HCT116 (cell line): Measurements from ENCODE around the gene TMPRSS9.

Experiments used
- CTCF ChIP-seq, 3 experiments: fragments of 200-600 bp in 1 of 3; sonication (generic) in 1 of 3; IDR thresholded peaks in 2 of 3; conservative IDR thresholded peaks in 1 of 3; 2 replicates each; pipeline ENCODE4 v1.5.1; 2012 to 2017; ENCODE audit warnings: low read depth in 2 of 3, low read length in 2 of 3, antibody characterized with exemption in 1 of 3, borderline replicate concordance in 1 of 3, control low read depth in 1 of 3, mild to moderate bottlenecking in 1 of 3, mixed read lengths in 1 of 3, mixed run types in 1 of 3, moderate library complexity in 1 of 3; ENCODE audit not compliant: insufficient read depth in 1 of 3
- POLR2AphosphoS5 ChIP-seq: IDR thresholded peaks from 2 replicates; pipeline ENCODE4 v1.6.1; 2011; ENCODE audit warnings: mild to moderate bottlenecking, low read depth, low read length, moderate library complexity

GRCh38 chr19:2334986-2335846 lies 24.8 kb upstream of the TMPRSS9 start:
- no peak for TF ChIP-seq CTCF (IDR thresholded peaks at IDR 0.05 in 2 of 3, conservative IDR thresholded peaks at IDR 0.05 in 1 of 3; ENCODE audit: borderline replicate concordance in 1 of 3, insufficient read depth in 1 of 3, low read depth in 2 of 3, low read length in 2 of 3)
- no peak for TF ChIP-seq POLR2AphosphoS5
